Esophagus muscularis mucosa (tissue), 4 donors: ENCODE results near the gene WWOX. TPM values are rescaled to one million over a fixed set of nuclear protein-coding genes. Genes with fewer than 3 reads are reported as not detected.

Experiments used
- DNase-seq: peaks from one replicate; pipeline ENCODE4 v3.0.0-alpha.2; 2017; ENCODE audit errors: extremely low spot score
- H3K27ac ChIP-seq, 4 donors: fragments of 200-600 bp; sonication (generic); replicated peaks in 1 of 4; 1 replicate in 3 of 4; 2 replicates in 1 of 4; pipeline ENCODE4 v1.5.1; 2016 to 2019; ENCODE audit warnings: mild to moderate bottlenecking in 1 of 4
- H3K27me3 ChIP-seq, 4 donors: fragments of 200-600 bp; sonication (generic); one replicate each; pipeline versions ENCODE4 v1.5.1 to v1.6.0; 2016 to 2019
- H3K36me3 ChIP-seq, 4 donors: fragments of 200-600 bp; sonication (generic); one replicate each; pipeline ENCODE4 v1.5.1; 2016 to 2019
- H3K4me1 ChIP-seq, 4 donors: fragments of 200-600 bp; sonication (generic); one replicate each; pipeline ENCODE4 v1.5.1; 2016 to 2019
- H3K4me3 ChIP-seq, 4 donors: fragments of 200-600 bp; sonication (generic); 1 replicate in 2 of 4; 2 replicates in 2 of 4; pipeline ENCODE4 v1.5.1; 2016 to 2019; ENCODE audit warnings: mild to moderate bottlenecking in 4 of 4, moderate library complexity in 1 of 4
- H3K9me3 ChIP-seq, 4 donors: fragments of 200-600 bp; sonication (generic); 1 replicate in 3 of 4; 2 replicates in 1 of 4; pipeline ENCODE4 v1.5.1; 2016 to 2019
- EP300 ChIP-seq: sonication (generic); formaldehyde crosslinking; IDR thresholded peaks from one replicate; pipeline ENCODE4 v1.6.1; 2017; ENCODE audit warnings: antibody characterized with exemption
- POLR2A ChIP-seq: fragments of 450-650 bp; IDR thresholded peaks from one replicate; pipeline ENCODE4 v1.6.1; 2017; ENCODE audit warnings: antibody characterized with exemption, moderate library complexity, mild to moderate bottlenecking, low read depth
- POLR2AphosphoS5 ChIP-seq, 2 donors: sonication (generic); formaldehyde crosslinking; IDR thresholded peaks; one replicate each; pipeline ENCODE4 v1.6.1; 2017; ENCODE audit warnings: antibody characterized with exemption in 2 of 2
- WGBS: methylation state at CpG from one replicate; pipeline ENCODE4 v1.1.5; 2018; 5-methylcytosine and 5-hydroxymethylcytosine counted together
- intact Hi-C: fragments of 100-400 bp; cut with DNase I; formaldehyde crosslinking; loops from one replicate; pipeline ENCODE4 v1.15.1; 2023
- total RNA-seq, 4 donors: library from RNA; depleted of rRNA; stranded (reverse); fragments of >200 nt; gene quantifications; one replicate each; pipeline versions ENCODE4 v1.1.0 to v1.2.1, GENCODE V29; 2016
- TF ChIP-seq, protein P1 (sequence below), 3 experiments: fragments of 200-600 bp in 2 of 3; fragments of 450-650 bp in 1 of 3; sonication (generic) in 2 of 3; IDR thresholded peaks; one replicate each; pipeline ENCODE4 v1.5.1; 2017 to 2019; ENCODE audit warnings: antibody characterized with exemption in 3 of 3, mild to moderate bottlenecking in 2 of 3, moderate library complexity in 1 of 3

WWOX gene
- total RNA-seq, 4 donors from 2014 or later: 14.4 to 27.8 (median 15.4) TPM

DNA sequence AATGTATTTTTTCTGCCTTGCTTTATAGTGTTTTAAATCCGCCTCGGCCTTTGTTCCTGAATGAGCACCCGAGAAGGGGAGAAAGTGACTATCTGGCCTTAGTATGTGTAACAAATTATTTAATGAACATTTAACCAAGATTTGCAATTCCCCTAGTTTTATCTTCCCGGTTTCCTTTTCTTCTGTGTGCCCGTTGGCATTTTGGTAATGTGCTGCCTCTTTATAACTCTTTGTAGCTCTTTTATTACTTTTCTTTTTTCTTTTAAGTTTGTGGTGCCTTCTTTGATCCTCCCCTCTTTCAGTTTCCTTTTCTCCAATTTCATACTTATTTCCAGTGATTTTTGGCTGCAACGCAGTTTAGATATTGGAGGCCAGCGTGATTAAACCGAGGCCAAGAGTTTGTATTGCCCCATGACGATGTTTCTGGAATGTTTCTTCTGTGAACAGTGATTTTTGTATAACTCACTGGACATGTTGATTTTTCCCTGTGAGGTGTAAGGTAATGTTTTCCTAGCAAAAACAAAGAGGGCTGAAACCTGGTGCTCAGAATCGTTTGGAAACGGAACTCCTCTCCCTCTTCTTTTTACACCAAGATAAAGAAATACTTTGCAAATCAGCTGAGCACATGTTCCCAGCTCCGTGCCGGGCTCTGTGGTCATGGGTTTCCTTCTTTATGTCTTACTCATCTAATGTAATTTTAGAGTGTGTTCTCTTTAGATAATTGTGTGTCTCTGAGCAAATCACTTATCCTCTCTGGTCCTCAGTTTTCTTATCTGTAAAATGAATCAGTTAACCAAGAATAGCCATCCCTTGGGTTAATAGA lies 344.3 kb downstream of the WWOX start:
- Histone ChIP-seq H3K36me3 (no peaks in the 10 kb centered on the region), H3K4me1 (no peaks in the 10 kb centered on the region), H3K27me3 (no peaks in the 10 kb centered on the region), H3K4me3 (no peak overlapping the region), H3K9me3 (no peaks in the 10 kb centered on the region), H3K27ac (no peak overlapping the region)
- 70% methylated on average over 13 of the region's 13 CpGs for WGBS
- intact Hi-C loops: no loop called here
- TF ChIP-seq EP300: no peak
- TF ChIP-seq POLR2AphosphoS5 (IDR thresholded peaks at IDR 0.05): no peak
- TF ChIP-seq, protein P1, sequence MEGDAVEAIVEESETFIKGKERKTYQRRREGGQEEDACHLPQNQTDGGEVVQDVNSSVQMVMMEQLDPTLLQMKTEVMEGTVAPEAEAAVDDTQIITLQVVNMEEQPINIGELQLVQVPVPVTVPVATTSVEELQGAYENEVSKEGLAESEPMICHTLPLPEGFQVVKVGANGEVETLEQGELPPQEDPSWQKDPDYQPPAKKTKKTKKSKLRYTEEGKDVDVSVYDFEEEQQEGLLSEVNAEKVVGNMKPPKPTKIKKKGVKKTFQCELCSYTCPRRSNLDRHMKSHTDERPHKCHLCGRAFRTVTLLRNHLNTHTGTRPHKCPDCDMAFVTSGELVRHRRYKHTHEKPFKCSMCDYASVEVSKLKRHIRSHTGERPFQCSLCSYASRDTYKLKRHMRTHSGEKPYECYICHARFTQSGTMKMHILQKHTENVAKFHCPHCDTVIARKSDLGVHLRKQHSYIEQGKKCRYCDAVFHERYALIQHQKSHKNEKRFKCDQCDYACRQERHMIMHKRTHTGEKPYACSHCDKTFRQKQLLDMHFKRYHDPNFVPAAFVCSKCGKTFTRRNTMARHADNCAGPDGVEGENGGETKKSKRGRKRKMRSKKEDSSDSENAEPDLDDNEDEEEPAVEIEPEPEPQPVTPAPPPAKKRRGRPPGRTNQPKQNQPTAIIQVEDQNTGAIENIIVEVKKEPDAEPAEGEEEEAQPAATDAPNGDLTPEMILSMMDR (IDR thresholded peaks at IDR 0.05): no peak
- no peak for TF ChIP-seq POLR2A
- peak; percentile 45 for DNase-seq

DNA sequence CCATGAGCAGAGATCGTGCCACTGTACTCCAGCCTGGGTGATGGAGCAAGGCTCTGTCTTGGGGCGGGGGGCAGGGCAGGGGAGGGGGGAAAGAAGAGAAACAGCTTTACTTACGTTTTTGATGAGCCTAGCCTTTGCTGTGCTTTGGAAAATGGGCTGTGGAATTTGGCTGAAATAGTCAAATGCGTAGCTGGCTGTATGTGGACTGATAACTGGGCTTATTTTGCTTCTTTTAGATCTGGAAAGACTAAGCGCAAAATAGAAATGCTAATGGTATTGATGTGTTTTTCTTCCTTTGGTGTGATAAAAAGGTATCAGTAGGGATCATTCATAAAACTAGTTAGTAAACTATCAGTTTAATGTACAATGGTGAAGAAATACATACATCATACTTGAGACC lies 346.4 kb downstream of the WWOX start:
- no peak for DNase-seq
- no peak for TF ChIP-seq POLR2AphosphoS5 (IDR thresholded peaks at IDR 0.05)
- TF ChIP-seq POLR2A: no peak
- TF ChIP-seq, protein P1 (IDR thresholded peaks at IDR 0.05): no peak
- no peaks in the 10 kb centered on the region for H3K9me3 ChIP-seq
- no peaks in the 10 kb centered on the region for H3K27me3 ChIP-seq
- H3K27ac ChIP-seq: no peak overlapping the region
- H3K36me3 ChIP-seq: no peaks in the 10 kb centered on the region
- H3K4me3 ChIP-seq: no peak overlapping the region
- WGBS: 85% methylated on average over 5 of the region's 5 CpGs
- intact Hi-C loops: no loop called here
- no peaks in the 10 kb centered on the region for H3K4me1 ChIP-seq

DNA sequence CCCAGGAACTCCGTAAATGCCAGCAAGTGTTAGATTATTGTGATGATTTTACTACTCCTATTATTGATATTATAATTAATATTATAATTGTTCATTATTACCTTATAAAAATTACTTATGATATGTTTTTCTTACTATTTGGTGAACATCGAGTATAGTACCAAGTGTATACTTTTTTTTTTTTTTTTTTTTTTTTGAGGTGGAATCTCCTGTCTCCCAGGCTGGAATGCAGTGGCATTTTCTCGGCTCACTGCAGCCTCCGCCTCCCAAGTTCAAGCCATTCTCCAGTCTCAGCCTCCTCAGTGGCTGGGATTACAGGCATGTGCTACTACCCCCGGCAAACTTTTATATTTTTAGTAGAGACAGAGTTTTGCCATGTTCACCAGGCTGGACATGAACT lies 347.0 kb downstream of the WWOX start:
- intact Hi-C loops: no loop called here
- H3K4me1 ChIP-seq: no peaks in the 10 kb centered on the region
- no peak for TF ChIP-seq POLR2A
- H3K9me3 ChIP-seq: no peaks in the 10 kb centered on the region
- 96% methylated on average over 5 of the region's 5 CpGs for WGBS
- H3K36me3 ChIP-seq: no peaks in the 10 kb centered on the region
- DNase-seq: no peak
- H3K27ac ChIP-seq: no peak overlapping the region
- H3K27me3 ChIP-seq: no peaks in the 10 kb centered on the region
- no peak overlapping the region for H3K4me3 ChIP-seq

GRCh38 chr16:78446992-78447563 lies 347.6 kb downstream of the WWOX start:
- Histone ChIP-seq H3K9me3 (no peaks in the 10 kb centered on the region), H3K4me3 (no peak overlapping the region), H3K4me1 (no peaks in the 10 kb centered on the region), H3K27me3 (no peaks in the 10 kb centered on the region), H3K27ac (no peak overlapping the region), H3K36me3 (no peaks in the 10 kb centered on the region)
- TF ChIP-seq EP300: no peak
- TF ChIP-seq POLR2AphosphoS5 (IDR thresholded peaks at IDR 0.05): no peak
- TF ChIP-seq POLR2A: no peak
- TF ChIP-seq, protein P1 (IDR thresholded peaks at IDR 0.05): no peak
- whole genome bisulfite sequencing: 85% methylated on average over 2 of the region's 2 CpGs
- intact Hi-C loops: no loop called here
- no peak for DNase-seq

DNA sequence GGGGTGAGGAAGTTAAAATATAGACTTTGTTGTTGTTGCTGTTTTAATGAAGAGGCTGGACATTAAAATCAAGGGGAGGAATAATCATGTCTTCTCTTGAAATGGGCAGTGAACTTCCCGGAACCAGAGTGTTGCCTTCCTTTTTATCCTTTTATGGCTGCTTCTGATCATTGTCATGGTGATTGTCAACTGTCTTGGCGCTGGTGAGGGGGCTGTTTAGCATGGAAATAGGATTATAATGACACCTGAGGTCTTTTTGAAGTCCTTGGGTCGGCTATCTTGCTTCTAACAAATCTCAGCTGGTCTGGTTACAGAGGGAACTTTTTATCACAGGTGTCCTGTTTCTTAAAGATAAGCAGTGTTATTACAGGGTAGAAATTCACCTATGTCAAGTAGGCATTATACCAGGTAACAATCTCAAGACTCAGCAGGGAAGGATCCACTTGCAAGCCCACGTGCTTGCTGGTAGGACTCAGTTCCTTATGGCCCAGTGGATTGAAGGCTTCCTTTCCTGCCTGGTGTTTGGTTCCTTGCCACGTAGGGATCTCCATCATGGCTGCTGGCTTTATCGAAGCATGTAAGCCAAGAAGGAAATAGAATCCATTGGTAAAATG lies 349.3 kb downstream of the WWOX start:
- no peak overlapping the region for H3K4me3 ChIP-seq
- H3K36me3 ChIP-seq: no peaks in the 10 kb centered on the region
- no peaks in the 10 kb centered on the region for H3K27me3 ChIP-seq
- 91% methylated on average over 6 of the region's 6 CpGs for WGBS
- H3K9me3 ChIP-seq: no peaks in the 10 kb centered on the region
- intact Hi-C loops: no loop called here
- H3K4me1 ChIP-seq: no peaks in the 10 kb centered on the region
- TF ChIP-seq EP300: no peak
- TF ChIP-seq POLR2AphosphoS5 (IDR thresholded peaks at IDR 0.05): no peak
- TF ChIP-seq POLR2A: no peak
- TF ChIP-seq, protein P1 (IDR thresholded peaks at IDR 0.05): no peak
- H3K27ac ChIP-seq: no peak overlapping the region
- DNase-seq: no peak
